DND-41 (cell line): ENCODE data around the gene MAEL.

Experiments used
- EZH2 ChIP-seq: IDR thresholded peaks from 3 replicates; pipeline ENCODE4 v1.6.1; 2012; ENCODE audit warnings: borderline replicate concordance, low read depth, mild to moderate bottlenecking, moderate library complexity, low read length, inconsistent platforms; ENCODE audit not compliant: severe bottlenecking
- TF ChIP-seq, protein P1 (sequence below): IDR thresholded peaks from 2 replicates; pipeline ENCODE4 v1.5.1; 2012; ENCODE audit warnings: borderline replicate concordance, low read length, moderate library complexity, mild to moderate bottlenecking; ENCODE audit not compliant: poor library complexity, severe bottlenecking; ENCODE audit errors: extremely low read depth

DNA sequence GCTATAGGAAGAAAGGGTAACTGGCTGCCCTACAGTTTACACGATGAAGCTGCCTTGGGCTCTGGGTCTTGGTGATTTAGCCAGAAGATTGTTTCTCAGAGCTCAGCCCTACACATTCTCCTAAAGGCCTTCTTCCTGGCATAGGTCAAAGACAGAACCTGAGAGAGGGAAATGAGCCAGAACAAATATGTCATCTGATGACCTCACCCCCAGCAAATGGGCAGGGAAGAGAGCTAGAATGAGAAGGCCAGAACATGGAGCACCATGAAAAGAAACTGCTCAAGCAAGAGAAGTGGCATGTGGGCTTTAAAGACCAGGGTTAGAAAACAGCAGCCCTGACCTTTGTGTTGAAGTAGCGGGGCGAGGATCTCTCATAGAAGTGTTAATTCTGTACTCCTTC lies 8.3 kb upstream of the MAEL start:
- TF ChIP-seq, protein P1, sequence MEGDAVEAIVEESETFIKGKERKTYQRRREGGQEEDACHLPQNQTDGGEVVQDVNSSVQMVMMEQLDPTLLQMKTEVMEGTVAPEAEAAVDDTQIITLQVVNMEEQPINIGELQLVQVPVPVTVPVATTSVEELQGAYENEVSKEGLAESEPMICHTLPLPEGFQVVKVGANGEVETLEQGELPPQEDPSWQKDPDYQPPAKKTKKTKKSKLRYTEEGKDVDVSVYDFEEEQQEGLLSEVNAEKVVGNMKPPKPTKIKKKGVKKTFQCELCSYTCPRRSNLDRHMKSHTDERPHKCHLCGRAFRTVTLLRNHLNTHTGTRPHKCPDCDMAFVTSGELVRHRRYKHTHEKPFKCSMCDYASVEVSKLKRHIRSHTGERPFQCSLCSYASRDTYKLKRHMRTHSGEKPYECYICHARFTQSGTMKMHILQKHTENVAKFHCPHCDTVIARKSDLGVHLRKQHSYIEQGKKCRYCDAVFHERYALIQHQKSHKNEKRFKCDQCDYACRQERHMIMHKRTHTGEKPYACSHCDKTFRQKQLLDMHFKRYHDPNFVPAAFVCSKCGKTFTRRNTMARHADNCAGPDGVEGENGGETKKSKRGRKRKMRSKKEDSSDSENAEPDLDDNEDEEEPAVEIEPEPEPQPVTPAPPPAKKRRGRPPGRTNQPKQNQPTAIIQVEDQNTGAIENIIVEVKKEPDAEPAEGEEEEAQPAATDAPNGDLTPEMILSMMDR = no peak
- TF ChIP-seq EZH2 = no peak
